Kidney (tissue), 14 donors: ENCODE data around the gene MED17. TPM values are rescaled to one million over a fixed set of nuclear protein-coding genes. Genes with fewer than 3 reads are reported as not detected.
"Not testable (repeated sequence)": the region's sequence is repeated elsewhere in the genome, so short reads cannot be mapped to it uniquely, and the experiment has no call there.

ENCODE experiments used
- DNase-seq, 5 donors: peaks; one replicate each; pipeline ENCODE4 v3.0.0-alpha.2; 2013 to 2020
- FAIRE-seq: peaks from 2 replicates; lab custom pipeline; 2012; peaks lifted over from hg19 to GRCh38; lab: Jason Lieb, UNC
- H3K27ac ChIP-seq, 2 donors: one replicate each; pipeline ENCODE4 v1.7.0; 2013; ENCODE audit warnings: low read depth in 2 of 2, low read length in 2 of 2, inconsistent platforms in 1 of 2
- H3K27me3 ChIP-seq: one replicate; pipeline ENCODE4 v1.7.1; 2013; ENCODE audit warnings: low read length, inconsistent platforms; ENCODE audit not compliant: control insufficient read depth, insufficient read depth
- H3K36me3 ChIP-seq, 3 donors: one replicate each; pipeline versions ENCODE4 v1.7.0 to v1.7.1; 2013; ENCODE audit warnings: low read length in 3 of 3, control low read depth in 1 of 3, inconsistent platforms in 1 of 3; ENCODE audit not compliant: insufficient read depth in 3 of 3, control insufficient read depth in 2 of 3
- H3K4me1 ChIP-seq, 3 donors: one replicate each; pipeline versions ENCODE4 v1.7.0 to v1.7.1; 2013; ENCODE audit warnings: low read length in 3 of 3, inconsistent platforms in 1 of 3, low read depth in 1 of 3; ENCODE audit not compliant: control insufficient read depth in 2 of 3, insufficient read depth in 2 of 3
- H3K4me3 ChIP-seq, 3 donors: one replicate each; pipeline versions ENCODE4 v1.7.0 to v1.8.1; 2013; ENCODE audit warnings: low read length in 3 of 3, control low read depth in 1 of 3, inconsistent platforms in 1 of 3
- H3K9ac ChIP-seq, 3 donors: one replicate each; pipeline versions ENCODE4 v1.7.0 to v1.7.1; 2013; ENCODE audit warnings: low read length in 3 of 3, control low read depth in 1 of 3, inconsistent platforms in 1 of 3
- H3K9me3 ChIP-seq, 3 donors: one replicate each; pipeline versions ENCODE4 v1.7.0 to v1.7.1; 2013; ENCODE audit warnings: low read length in 3 of 3, control low read depth in 1 of 3, inconsistent platforms in 1 of 3; ENCODE audit not compliant: control insufficient read depth in 2 of 3, insufficient read depth in 1 of 3
- intact Hi-C: fragments of 100-400 bp; cut with DNase I; formaldehyde crosslinking; loops from one replicate; pipeline ENCODE4 v1.11.1; 2022
- polyA plus RNA-seq: library from polyadenylated mRNA; stranded (reverse); fragments of 350-450 nt; fragmentation: Illumina TruSeq; extraction: RNeasy Lipid Tissue Mini Kit (QIAGEN cat#74804); gene quantifications from one replicate; pipeline ENCODE4 v1.2.3, GENCODE V29; 2014; ENCODE audit warnings: low read depth, low replicate concordance; ENCODE audit not compliant: insufficient read depth
- total RNA-seq: library from RNA; stranded (reverse); fragmentation: NEBNext Ultra II Directional; extraction: Animal tissue kit (Norgen Biotek cat#: 25700); gene quantifications from one replicate; pipeline ENCODE4 v1.2.1, GENCODE V29; 2021
- TF ChIP-seq, protein P1 (sequence below): IDR thresholded peaks from 3 replicates; pipeline ENCODE4 v1.5.1; 2012; ENCODE audit warnings: mild to moderate bottlenecking, moderate library complexity, borderline replicate concordance; ENCODE audit not compliant: insufficient read depth; ENCODE audit errors: extremely low read depth
- donor health status: control.
- donor health status: control.
- donor health status: control.
- donor health status: control.
- donor health status: control.
- donor health status: DM: yes; HTN: yes; CAD: no.
- donor health status: Normal renal cell carcinoma (clear cell type).

Gene MED17
- total and polyA plus RNA-seq, 2 donors from 2014 or later: 11.7 to 35.4 TPM

DNA sequence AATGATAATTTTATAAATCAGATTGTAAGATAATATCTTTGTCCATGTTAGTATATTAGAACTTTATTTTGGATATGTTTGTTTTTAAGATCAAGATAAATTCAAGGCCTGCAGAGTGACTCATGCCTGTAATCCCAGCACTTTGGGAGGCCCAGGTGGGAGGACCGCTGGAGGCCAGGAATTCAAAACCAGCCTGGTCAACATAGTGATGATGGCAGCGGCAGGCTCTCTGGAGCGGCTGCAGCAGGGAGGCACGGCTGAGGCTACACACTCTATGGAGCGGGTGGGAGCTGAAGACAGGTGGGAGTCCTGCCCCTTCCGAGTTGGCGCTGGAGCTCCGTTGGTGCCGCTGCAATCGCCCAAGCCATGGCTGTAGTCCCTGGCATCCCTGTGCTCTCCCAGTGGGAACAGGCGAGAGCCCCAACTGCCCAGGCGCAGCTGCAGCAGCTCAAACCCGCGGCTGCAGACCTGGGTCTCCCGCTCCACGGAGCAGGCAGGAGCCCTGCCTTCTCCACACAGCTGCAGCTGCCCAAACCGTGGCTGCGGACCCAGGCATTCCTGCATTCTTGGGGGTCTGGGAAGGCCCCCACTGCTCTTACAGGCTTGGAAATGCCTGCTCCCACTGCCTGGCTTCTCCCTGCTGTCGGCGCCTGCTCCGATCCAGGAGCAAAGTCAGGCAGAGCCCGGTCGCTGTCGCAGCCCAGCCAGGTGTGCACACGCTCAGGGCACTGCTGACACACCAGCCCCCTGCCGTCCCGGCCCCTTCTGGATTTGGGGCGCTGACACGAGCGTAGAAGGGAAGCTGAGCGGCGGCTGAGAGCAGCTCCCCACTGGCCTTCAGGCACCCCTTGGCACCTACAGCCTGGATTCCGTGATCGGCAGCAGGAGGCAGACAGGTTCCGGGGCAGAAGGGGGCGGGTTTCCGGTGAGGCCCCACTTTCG, 25.9 kb upstream of the MED17 start:
- H3K36me3 ChIP-seq: peaks cover 11 to 48% (median 25%) of the 10 kb centered on the region in 3 donors
- DNase-seq (no peak), FAIRE-seq (no peak)

DNA sequence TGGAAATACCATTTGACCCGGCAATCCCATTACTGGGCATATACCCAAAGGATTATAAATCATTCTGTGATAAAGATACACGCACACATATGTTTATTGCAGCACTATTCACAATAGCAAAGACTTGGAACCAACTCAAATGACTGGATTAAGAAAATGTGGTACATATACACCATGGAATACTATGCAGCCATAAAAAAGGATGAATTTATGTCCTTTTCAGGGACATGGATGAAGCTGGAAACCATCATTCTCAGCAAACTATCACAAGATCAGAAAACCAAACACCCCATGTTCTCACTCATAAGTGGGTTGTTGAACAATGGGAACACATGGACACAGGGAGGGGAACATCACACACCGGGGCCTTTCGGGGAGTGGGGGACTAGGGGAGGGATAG, 25.0 kb upstream of the MED17 start:
- H3K27ac ChIP-seq, H3K27me3 ChIP-seq, H3K4me3 ChIP-seq, FAIRE-seq, H3K4me1 ChIP-seq, H3K9me3 ChIP-seq, intact Hi-C loops, DNase-seq, H3K9ac ChIP-seq: not testable (repeated sequence)
- peaks cover 8 to 45% (median 23%) of the 10 kb centered on the region in 3 donors for H3K36me3 ChIP-seq

More for the DNA sequence above, 25.9 kb upstream of the MED17 start:
- Histone ChIP-seq H3K4me3 (no peak overlapping the region), H3K27me3 (no peaks in the 10 kb centered on the region), H3K9me3 (no peaks in the 10 kb centered on the region), H3K27ac (no peak overlapping the region), H3K9ac (no peak overlapping the region), H3K4me1 (no peaks in the 10 kb centered on the region)
- intact Hi-C loops: no loop called here
- TF ChIP-seq, protein P1, sequence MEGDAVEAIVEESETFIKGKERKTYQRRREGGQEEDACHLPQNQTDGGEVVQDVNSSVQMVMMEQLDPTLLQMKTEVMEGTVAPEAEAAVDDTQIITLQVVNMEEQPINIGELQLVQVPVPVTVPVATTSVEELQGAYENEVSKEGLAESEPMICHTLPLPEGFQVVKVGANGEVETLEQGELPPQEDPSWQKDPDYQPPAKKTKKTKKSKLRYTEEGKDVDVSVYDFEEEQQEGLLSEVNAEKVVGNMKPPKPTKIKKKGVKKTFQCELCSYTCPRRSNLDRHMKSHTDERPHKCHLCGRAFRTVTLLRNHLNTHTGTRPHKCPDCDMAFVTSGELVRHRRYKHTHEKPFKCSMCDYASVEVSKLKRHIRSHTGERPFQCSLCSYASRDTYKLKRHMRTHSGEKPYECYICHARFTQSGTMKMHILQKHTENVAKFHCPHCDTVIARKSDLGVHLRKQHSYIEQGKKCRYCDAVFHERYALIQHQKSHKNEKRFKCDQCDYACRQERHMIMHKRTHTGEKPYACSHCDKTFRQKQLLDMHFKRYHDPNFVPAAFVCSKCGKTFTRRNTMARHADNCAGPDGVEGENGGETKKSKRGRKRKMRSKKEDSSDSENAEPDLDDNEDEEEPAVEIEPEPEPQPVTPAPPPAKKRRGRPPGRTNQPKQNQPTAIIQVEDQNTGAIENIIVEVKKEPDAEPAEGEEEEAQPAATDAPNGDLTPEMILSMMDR: no peak

DNA sequence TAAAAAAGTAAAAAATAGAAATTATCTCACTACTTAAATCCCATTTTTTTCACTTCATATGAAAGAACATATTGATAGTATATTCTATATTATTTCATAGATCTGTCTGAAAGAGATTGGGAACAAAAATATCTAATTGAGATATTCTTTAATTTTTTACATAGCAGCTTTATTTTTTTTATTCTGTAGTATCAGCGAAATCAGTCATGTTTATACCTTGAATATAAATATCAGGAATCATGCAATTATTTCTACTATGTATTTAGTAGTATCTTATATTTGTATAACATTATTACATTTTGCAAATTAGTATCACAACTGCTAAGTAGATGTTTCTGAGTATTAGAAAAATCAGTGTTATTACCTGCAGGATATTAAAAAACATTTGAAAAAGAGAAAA, 22.2 kb upstream of the MED17 start:
- intact Hi-C loops: no loop called here
- no peak for DNase-seq
- Histone ChIP-seq H3K27me3 (no peaks in the 10 kb centered on the region), H3K4me3 (no peak overlapping the region), H3K36me3 (peaks cover 8 to 31% (median 17%) of the 10 kb centered on the region in 3 donors), H3K27ac (no peak overlapping the region), H3K9me3 (no peaks in the 10 kb centered on the region), H3K9ac (no peak overlapping the region), H3K4me1 (no peaks in the 10 kb centered on the region)
- peak; percentile 85 for FAIRE-seq
- TF ChIP-seq, protein P1: no peak

DNA sequence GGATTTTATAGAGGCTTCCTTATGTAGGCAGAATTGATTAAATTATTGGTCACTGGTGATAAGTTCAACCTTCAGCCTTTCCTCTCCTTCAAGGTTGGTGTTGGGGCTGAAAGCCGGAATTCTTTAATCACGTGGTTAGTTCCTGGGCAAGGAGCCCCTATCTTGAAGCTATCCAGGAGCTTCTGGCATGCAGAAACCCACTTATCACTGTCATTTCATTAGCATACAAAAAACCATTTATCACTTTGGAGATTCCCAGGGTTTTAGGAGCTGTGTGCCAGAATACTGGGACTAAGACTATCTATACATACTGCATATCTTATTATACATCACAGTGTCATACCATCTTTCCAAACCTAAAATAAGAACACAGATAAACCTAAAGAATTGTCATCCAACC, 18.5 kb upstream of the MED17 start:
- TF ChIP-seq, protein P1: no peak
- intact Hi-C loops: no loop called here
- Histone ChIP-seq H3K9me3 (no peaks in the 10 kb centered on the region), H3K27ac (no peak overlapping the region), H3K4me3 (no peak overlapping the region), H3K4me1 (no peaks in the 10 kb centered on the region), H3K27me3 (no peaks in the 10 kb centered on the region), H3K36me3 (peaks cover 3 to 18% (median 8%) of the 10 kb centered on the region in 3 donors), H3K9ac (no peak overlapping the region)
- FAIRE-seq (no peak), DNase-seq (no peak)
